NCI-H510A (cell line): ENCODE data around the gene ASXL1.

Experiments
- DNase-seq: peaks from one replicate; lab custom pipeline; 2025; lab: John Stamatoyannopoulos, UW

Gene ASXL1

DNA sequence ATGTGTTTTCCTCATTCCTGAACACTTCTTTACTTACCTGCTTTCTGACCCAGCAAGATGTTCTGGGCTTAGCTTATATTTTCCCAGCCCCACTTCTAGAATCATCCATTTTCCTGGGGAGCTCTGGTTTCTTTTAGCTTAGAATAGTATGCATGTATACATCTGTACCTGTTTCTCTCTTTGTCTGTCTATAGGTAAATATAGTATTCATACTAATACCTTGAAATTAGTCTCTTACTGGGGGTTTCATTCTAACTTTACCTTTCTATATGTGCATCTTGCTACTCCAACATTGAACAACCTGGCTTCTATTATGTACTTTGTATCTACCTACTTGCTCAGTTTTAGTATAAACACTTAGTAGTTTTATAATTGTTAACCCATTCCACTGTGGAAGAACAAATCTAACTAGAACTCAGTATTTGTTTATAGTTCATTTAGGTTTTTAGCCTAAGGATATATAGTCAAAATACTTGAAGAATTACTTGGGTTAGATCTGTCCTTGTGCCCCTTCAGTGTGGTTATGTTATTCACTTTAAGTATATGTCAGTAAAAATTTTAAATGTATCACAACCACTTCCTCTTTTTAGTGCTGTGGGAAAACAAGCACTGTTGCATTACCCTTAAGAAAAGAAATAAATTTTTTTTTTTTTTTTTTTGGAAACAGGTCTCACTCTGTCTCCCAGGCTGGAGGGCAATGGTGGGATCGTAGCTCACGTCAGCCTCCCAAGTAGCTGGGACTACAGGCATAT is 54.0 kb downstream of the ASXL1 start:
- no peak for DNase-seq

GRCh38 chr20:32415494-32415893 is 57.4 kb downstream of the ASXL1 start:
- DNase-seq, result no peak

- DNase-seq, result no peak
Measured at GRCh38 chr20:32416206-32416605, 58.1 kb downstream of the ASXL1 start.

GRCh38 chr20:32418376-32418775 is 60.2 kb downstream of the ASXL1 start:
- no peak for DNase-seq

- DNase-seq, result no peak
Measured at GRCh38 chr20:32421290-32421689, 63.2 kb downstream of the ASXL1 start.

GRCh38 chr20:32427996-32428395 is 69.9 kb downstream of the ASXL1 start:
- no peak for DNase-seq

DNA sequence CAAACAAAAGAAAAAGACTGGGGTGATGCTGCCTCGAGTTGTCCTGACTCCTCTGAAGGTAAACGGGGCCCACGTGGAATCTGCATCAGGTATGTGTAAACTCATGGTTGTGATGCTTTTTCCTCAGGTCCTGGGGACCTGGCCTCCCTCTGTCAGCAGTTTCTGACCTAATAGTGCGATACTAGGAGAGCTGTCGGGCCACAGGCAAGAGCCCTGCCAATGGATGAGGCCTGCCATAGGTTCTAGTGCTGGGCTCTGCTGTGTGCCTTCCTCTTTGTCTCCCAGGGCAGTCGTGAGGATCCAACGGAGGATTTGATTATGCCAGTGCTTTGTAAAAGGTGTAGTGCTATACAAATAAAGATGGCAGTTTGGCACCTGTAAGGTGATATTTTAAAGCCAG is 71.2 kb downstream of the ASXL1 start:
- no peak for DNase-seq

GRCh38 chr20:32429745-32430360 is 71.7 kb downstream of the ASXL1 start:
- no peak for DNase-seq

DNA sequence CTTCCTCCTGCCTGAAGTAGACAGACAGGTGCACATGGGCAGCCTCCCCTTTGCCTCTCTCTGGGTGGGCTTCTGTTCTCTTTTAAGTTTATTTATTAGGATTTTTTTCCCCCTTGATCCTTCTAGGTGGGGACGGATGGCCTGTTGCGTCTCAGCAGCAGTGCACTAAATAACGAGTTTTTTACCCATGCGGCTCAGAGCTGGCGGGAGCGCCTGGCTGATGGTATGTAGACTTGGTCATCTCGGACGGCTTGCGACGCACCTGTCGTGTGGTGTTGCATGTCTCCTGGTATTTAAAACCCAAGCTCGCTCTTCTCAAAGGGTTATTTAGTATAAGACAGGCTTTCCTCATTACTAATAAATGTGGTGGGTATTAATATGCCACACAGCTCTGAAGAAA is 73.3 kb downstream of the ASXL1 start:
- DNase-seq, result no peak

GRCh38 chr20:32432277-32432676 is 74.1 kb downstream of the ASXL1 start:
- DNase-seq, result no peak

- DNase-seq, result no peak
Measured at GRCh38 chr20:32433311-32434021, 75.3 kb downstream of the ASXL1 start.

GRCh38 chr20:32434434-32434833 is 76.3 kb downstream of the ASXL1 start:
- no peak for DNase-seq

- no peak for DNase-seq
Measured at GRCh38 chr20:32435449-32436107, 77.4 kb downstream of the ASXL1 start.

- DNase-seq, result no peak
Measured at GRCh38 chr20:32436142-32436861, 78.2 kb downstream of the ASXL1 start.

GRCh38 chr20:32436968-32437367 is 78.8 kb downstream of the ASXL1 start:
- no peak for DNase-seq

DNA sequence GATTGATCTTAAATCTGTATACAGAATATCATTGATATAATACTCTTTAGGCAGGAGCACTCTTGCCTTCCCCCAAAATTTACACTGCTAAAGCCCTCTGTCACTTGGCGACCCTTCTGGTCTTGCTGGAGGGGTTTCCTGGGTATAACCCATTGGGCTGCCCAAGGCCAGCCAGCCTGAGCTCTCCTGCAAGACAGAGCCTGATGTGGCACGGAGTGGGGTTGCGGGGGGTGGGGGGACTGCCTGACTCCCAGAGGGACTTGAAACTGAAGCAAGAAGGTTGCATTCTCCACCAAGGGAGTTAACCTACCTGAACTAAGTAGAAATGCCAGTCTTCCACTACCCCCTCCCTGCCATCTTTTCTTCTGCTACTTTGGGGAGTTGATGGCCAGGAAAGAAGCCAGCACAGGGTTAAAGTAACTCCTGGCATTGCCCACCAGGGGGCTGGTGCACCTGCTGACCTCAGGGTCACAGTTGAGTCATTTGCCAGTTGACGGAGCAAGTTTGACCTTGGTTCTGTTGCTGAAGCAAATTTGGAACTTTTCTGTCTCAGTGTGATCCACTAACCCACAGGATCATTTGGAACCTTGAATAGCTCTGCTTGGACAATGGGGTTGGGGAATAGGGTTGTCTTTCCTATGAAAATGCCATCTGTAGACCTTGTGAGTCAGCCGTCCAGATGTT is 79.4 kb downstream of the ASXL1 start:
- no peak for DNase-seq

GRCh38 chr20:32438331-32438858 is 80.3 kb downstream of the ASXL1 start:
- DNase-seq, result no peak

GRCh38 chr20:32439132-32439829 is 81.2 kb downstream of the ASXL1 start:
- no peak for DNase-seq

DNA sequence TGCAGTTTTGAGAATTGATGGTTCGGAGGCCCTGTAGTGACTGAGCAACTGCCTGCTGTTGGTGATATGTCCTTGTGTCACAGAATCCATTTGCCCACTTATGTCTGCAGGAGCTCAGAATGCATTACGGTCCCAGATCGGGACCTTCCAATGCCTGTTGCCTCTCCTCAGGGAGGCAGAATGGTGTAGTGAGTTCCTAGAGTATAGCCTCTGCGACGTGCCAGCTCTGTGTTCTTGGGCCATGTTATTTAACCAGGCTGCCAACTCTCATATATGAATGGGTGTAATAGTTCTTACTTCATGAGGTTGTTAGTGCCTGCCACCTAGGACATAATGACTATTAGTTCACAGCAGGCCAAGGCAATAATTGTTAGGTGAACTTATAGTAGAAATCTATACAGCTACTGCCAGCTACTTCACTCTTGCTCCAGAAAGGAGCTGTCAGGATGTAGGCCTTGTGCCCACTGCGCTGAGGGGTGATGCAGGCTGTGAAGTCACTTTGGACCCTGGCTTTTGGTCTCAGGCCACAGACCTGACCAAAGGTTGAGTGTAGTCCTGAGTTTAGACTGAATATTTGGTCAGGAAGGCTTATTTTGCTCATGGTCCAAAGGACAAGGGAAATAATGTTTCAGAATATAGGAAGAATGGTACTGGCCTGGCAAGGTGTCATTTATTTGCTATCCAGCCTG is 82.1 kb downstream of the ASXL1 start:
- DNase-seq, result no peak

- no peak for DNase-seq
Measured at GRCh38 chr20:32440758-32441078, 82.6 kb downstream of the ASXL1 start.
